Measurements from ENCODE around the gene SLC25A45.

GRCh38 chr11:65377036-65377435, 5.4 kb downstream of the SLC25A45 start:
- TF ChIP-seq USF2 (IDR thresholded peaks at IDR 0.05) (no peak), KDM5A (IDR thresholded peaks at IDR 0.05) (no peak), KDM1A (IDR thresholded peaks at IDR 0.05; ENCODE audit: low read depth) (no peak), REST (IDR thresholded peaks at IDR 0.05) (no peak)
- TF ChIP-seq, protein P1, sequence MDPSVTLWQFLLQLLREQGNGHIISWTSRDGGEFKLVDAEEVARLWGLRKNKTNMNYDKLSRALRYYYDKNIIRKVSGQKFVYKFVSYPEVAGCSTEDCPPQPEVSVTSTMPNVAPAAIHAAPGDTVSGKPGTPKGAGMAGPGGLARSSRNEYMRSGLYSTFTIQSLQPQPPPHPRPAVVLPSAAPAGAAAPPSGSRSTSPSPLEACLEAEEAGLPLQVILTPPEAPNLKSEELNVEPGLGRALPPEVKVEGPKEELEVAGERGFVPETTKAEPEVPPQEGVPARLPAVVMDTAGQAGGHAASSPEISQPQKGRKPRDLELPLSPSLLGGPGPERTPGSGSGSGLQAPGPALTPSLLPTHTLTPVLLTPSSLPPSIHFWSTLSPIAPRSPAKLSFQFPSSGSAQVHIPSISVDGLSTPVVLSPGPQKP (IDR thresholded peaks at IDR 0.05; ENCODE audit: low read depth, low read length) = no peak
- TF ChIP-seq, protein P2, sequence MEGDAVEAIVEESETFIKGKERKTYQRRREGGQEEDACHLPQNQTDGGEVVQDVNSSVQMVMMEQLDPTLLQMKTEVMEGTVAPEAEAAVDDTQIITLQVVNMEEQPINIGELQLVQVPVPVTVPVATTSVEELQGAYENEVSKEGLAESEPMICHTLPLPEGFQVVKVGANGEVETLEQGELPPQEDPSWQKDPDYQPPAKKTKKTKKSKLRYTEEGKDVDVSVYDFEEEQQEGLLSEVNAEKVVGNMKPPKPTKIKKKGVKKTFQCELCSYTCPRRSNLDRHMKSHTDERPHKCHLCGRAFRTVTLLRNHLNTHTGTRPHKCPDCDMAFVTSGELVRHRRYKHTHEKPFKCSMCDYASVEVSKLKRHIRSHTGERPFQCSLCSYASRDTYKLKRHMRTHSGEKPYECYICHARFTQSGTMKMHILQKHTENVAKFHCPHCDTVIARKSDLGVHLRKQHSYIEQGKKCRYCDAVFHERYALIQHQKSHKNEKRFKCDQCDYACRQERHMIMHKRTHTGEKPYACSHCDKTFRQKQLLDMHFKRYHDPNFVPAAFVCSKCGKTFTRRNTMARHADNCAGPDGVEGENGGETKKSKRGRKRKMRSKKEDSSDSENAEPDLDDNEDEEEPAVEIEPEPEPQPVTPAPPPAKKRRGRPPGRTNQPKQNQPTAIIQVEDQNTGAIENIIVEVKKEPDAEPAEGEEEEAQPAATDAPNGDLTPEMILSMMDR (IDR thresholded peaks at IDR 0.05) = no peak

Data from A549 (cell line).